Stimulated activated CD8-positive, alpha-beta memory T cell treated with anti-CD3 and anti-CD28 coated beads, Interleukin-2, amount 100 ng/mL, for 1 hour (primary cell): ENCODE data around the gene RNF217.
"Not testable (repeated sequence)": the region's sequence is repeated elsewhere in the genome, so short reads cannot be mapped to it uniquely, and the experiment has no call there.

Experiments
- DNase-seq, 2 donors: peaks; one replicate each; pipeline ENCODE4 v3.0.0-alpha.2; 2020; ENCODE audit warnings: low read depth in 2 of 2

The RNF217 gene

GRCh38 chr6:124961777-124962638 is at the start of gene RNF217:
Gene RNF217 (plus strand): TSS chr6:124962437. CDS start chr6:124962545, 108 bp downstream.
- no peak for DNase-seq

- DNase-seq: no peak
Measured at GRCh38 chr6:124913056-124913455, 49.2 kb upstream of the RNF217 start.

- no peak for DNase-seq
Measured at GRCh38 chr6:124917769-124918168, 44.5 kb upstream of the RNF217 start.

GRCh38 chr6:124919703-124920102 is 42.5 kb upstream of the RNF217 start:
- not testable (repeated sequence) for DNase-seq

- no peak for DNase-seq
Measured at GRCh38 chr6:124924333-124924759, 37.9 kb upstream of the RNF217 start.

GRCh38 chr6:124926435-124926834 is 35.8 kb upstream of the RNF217 start:
- no peak for DNase-seq

- no peak for DNase-seq
Measured at GRCh38 chr6:124927806-124928205, 34.4 kb upstream of the RNF217 start.

- DNase-seq: no peak
Measured at GRCh38 chr6:124928851-124929250, 33.4 kb upstream of the RNF217 start.

GRCh38 chr6:124937645-124938044 is 24.6 kb upstream of the RNF217 start:
- DNase-seq: no peak

- no peak for DNase-seq
Measured at GRCh38 chr6:124941259-124941658, 21.0 kb upstream of the RNF217 start.

GRCh38 chr6:124943658-124944057 is 18.6 kb upstream of the RNF217 start:
- no peak for DNase-seq

GRCh38 chr6:124947971-124948451 is 14.2 kb upstream of the RNF217 start:
- DNase-seq: no peak

- DNase-seq: no peak
Measured at GRCh38 chr6:124949706-124950105, 12.5 kb upstream of the RNF217 start.

- DNase-seq: no peak
Measured at GRCh38 chr6:124953808-124954207, 8.4 kb upstream of the RNF217 start.

GRCh38 chr6:124955108-124955856 is 7.0 kb upstream of the RNF217 start:
- no peak for DNase-seq

- DNase-seq: no peak
Measured at GRCh38 chr6:124956018-124956417, 6.2 kb upstream of the RNF217 start.

GRCh38 chr6:124958149-124958548 is 4.1 kb upstream of the RNF217 start:
- no peak for DNase-seq

GRCh38 chr6:124958759-124959354 is 3.4 kb upstream of the RNF217 start:
- no peak for DNase-seq

GRCh38 chr6:124960757-124961463 is 1.3 kb upstream of the RNF217 start:
- DNase-seq: no peak

- DNase-seq: no peak
Measured at GRCh38 chr6:124961464-124961776, 817 bp upstream of the RNF217 start.

- DNase-seq: no peak
Measured at GRCh38 chr6:124962639-124963415, 590 bp downstream of the RNF217 start.
